GM12891 (cell line): ENCODE results near the gene LPCAT1.

Experiments
- DNase-seq: peaks from one replicate; pipeline ENCODE4 v3.0.0; 2011; ENCODE audit warnings: low spot score; ENCODE audit not compliant: insufficient read length
- FAIRE-seq: peaks from 2 replicates; lab custom pipeline; 2011; peaks lifted over from hg19 to GRCh38; lab: Jason Lieb, UNC
- PAX5 ChIP-seq: IDR thresholded peaks from 2 replicates; pipeline ENCODE4 v1.6.1; 2011; ENCODE audit warnings: low read length, moderate library complexity, mild to moderate bottlenecking; ENCODE audit not compliant: insufficient read depth, severe bottlenecking
- POLR2A ChIP-seq: IDR thresholded peaks from 2 replicates; pipeline ENCODE4 v1.6.1; 2011; ENCODE audit warnings: low read depth, low read length, control low read depth
- POLR2AphosphoS5 ChIP-seq: IDR thresholded peaks from 2 replicates; pipeline ENCODE4 v1.6.1; 2011; ENCODE audit warnings: low read depth, low read length, control low read depth
- POU2F2 ChIP-seq: IDR thresholded peaks from 2 replicates; pipeline ENCODE4 v1.6.1; 2011; ENCODE audit warnings: low read depth, mild to moderate bottlenecking, control low read depth, low read length, moderate library complexity
- SPI1 ChIP-seq: IDR thresholded peaks from 2 replicates; pipeline ENCODE4 v1.6.1; 2011; ENCODE audit warnings: low read depth, low read length, control low read depth
- TAF1 ChIP-seq: IDR thresholded peaks from 2 replicates; pipeline ENCODE4 v1.6.1; 2011; ENCODE audit warnings: low read depth, low read length, control low read depth

Gene LPCAT1

GRCh38 chr5:1487079-1487764, 36.5 kb downstream of the LPCAT1 start:
- TF ChIP-seq POLR2A (no peak; the same call in 1 of the 2 replicates), TAF1 (no peak), PAX5 (no peak), POLR2AphosphoS5 (no peak; the same call in 1 of the 2 replicates)
- no peak for FAIRE-seq
- DNase-seq = no peak

GRCh38 chr5:1486271-1486670, 37.5 kb downstream of the LPCAT1 start:
- FAIRE-seq (no peak), DNase-seq (no peak)
- TF ChIP-seq POLR2AphosphoS5 = no peak
- no peak for TF ChIP-seq POLR2A
- TF ChIP-seq POU2F2 = no peak
- no peak for TF ChIP-seq PAX5
- no peak for TF ChIP-seq SPI1
- no peak for TF ChIP-seq TAF1

GRCh38 chr5:1485579-1486118, 38.1 kb downstream of the LPCAT1 start:
- TF ChIP-seq POLR2AphosphoS5 (peak; percentile 40; the same call in 1 of the 2 replicates), POLR2A (peak; percentile 55; the same call in 1 of the 2 replicates), TAF1 (no peak)
- FAIRE-seq = no peak
- no peak for DNase-seq

GRCh38 chr5:1484730-1485578, 38.8 kb downstream of the LPCAT1 start:
- FAIRE-seq = peak; percentile 79
- DNase-seq = no peak
- peak; percentile 68; the same call in 1 of the 2 replicates for TF ChIP-seq POLR2AphosphoS5
- no peak for TF ChIP-seq TAF1
- TF ChIP-seq POLR2A = peak; percentile 70

GRCh38 chr5:1483856-1484729, 39.7 kb downstream of the LPCAT1 start:
- DNase-seq (no peak), FAIRE-seq (no peak)
- TF ChIP-seq POLR2A (0 out of 2 replicates have a peak, but pooled peaks have one; percentile 44), PAX5 (no peak)

- TF ChIP-seq POU2F2 = no peak
- no peak for TF ChIP-seq POLR2A
- no peak for TF ChIP-seq POLR2AphosphoS5
- no peak for TF ChIP-seq PAX5
- TF ChIP-seq SPI1 = no peak
- no peak for TF ChIP-seq TAF1
- FAIRE-seq = no peak
- no peak for DNase-seq
These were observed 40.7 kb downstream of the LPCAT1 start for GRCh38 chr5:1483064-1483463.

- TF ChIP-seq TAF1 (no peak), PAX5 (no peak), POLR2AphosphoS5 (no peak), POLR2A (no peak), POU2F2 (no peak)
- no peak for DNase-seq
- no peak for FAIRE-seq
These were observed 41.8 kb downstream of the LPCAT1 start for GRCh38 chr5:1481959-1482331.

GRCh38 chr5:1481266-1481958, 42.3 kb downstream of the LPCAT1 start:
- DNase-seq = no peak
- no peak for FAIRE-seq
- no peak for TF ChIP-seq POLR2A
- TF ChIP-seq TAF1 = no peak
- TF ChIP-seq POLR2AphosphoS5 = no peak

- FAIRE-seq (no peak), DNase-seq (no peak)
- TF ChIP-seq PAX5 (no peak), SPI1 (no peak), POLR2AphosphoS5 (peak; percentile 36; the same call in 1 of the 2 replicates), POU2F2 (no peak), TAF1 (no peak), POLR2A (peak; percentile 10; the same call in 1 of the 2 replicates)
These were observed 43.0 kb downstream of the LPCAT1 start for GRCh38 chr5:1480806-1481205.

GRCh38 chr5:1480217-1480616, 43.5 kb downstream of the LPCAT1 start:
- TF ChIP-seq POLR2A (0 out of 2 replicates have a peak, but pooled peaks have one; percentile 14), PAX5 (no peak)
- FAIRE-seq (no peak), DNase-seq (no peak)
